VCaP (cell line): ENCODE results near the gene FZR1.

Experiments used
- H3K27ac ChIP-seq: fragments of 450-650 bp; 2 replicates; pipeline ENCODE4 v1.5.1; 2017
- CTCF ChIP-seq: fragments of 450-650 bp; conservative IDR thresholded peaks from 2 replicates; pipeline ENCODE4 v1.5.1; 2017; ENCODE audit warnings: mild to moderate bottlenecking, moderate library complexity

FZR1 gene

DNA sequence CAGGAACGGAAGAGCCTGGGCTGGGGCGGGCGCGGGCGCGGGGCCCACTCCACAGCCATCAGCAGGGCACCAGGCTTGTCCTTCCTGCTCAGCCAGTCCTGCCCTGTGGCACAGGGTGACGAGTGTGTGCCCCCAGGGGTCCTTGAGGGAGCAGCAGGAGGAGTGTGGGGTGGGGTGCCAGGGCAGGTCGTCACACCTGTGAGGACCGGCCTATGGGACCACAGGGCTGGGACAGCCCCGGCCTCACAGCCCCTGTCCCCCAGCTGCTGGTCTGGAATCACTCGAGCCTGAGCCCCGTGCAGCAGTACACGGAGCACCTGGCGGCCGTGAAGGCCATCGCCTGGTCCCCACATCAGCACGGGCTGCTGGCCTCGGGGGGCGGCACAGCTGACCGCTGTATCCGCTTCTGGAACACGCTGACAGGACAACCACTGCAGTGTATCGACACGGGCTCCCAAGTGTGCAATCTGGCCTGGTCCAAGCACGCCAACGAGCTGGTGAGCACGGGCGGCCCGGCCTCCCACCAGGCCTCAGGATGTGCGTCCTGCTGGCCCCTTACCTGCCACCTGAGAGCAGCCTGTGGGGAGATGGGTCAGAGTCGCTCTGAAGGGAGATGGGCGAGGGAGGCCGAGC lies 26.2 kb downstream of the FZR1 start:
- no peak for TF ChIP-seq CTCF
- H3K27ac ChIP-seq: no peak overlapping the region

DNA sequence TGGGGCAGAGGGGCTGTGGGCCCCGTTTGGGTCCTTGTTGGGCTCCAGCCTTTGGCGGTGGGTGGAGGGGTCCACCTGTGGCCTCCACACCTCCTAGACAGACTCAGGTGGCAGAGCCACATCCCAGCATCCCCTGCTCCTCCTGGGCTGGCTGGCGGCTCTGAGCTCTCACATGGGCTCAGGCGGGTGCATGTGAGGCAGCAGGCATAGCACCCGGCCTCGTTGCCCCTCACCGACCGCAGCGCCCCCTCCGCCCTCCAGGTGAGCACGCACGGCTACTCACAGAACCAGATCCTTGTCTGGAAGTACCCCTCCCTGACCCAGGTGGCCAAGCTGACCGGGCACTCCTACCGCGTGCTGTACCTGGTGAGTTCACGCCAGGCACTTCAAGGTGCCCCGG lies 26.9 kb downstream of the FZR1 start:
- TF ChIP-seq CTCF: no peak
- no peak overlapping the region for H3K27ac ChIP-seq

DNA sequence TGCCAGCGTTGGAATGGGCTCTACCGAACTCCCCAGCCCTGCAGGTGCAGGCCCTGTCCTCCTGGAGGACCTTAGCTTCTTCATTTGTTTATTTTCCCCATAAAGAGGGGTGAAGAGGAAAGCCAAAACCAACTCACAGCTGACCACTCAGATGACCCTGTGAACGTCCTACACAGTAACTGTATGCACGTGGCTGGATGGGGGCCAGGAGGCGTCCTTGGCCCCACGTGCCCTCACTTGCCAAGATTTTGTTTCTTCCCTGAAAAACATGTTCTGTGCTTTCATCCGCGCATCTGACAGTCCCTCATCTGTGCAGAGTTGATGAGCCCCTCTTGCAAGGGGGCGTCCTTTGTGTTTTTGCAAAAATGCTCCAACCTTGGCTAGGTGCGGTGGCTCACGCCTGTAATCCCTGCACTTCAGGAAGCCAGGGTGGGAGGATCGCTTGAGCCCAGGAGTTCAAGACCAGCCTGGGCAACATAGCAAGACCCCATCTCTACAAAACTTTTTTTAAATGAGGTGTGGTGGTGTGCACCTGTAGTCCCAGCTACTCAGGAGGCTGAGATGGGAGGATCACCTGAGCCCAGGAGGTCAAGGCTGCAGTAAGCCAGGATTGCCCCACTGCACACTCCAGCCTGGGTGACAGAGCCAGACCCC lies 27.6 kb downstream of the FZR1 start:
- H3K27ac ChIP-seq: no peak overlapping the region
- TF ChIP-seq CTCF: no peak

DNA sequence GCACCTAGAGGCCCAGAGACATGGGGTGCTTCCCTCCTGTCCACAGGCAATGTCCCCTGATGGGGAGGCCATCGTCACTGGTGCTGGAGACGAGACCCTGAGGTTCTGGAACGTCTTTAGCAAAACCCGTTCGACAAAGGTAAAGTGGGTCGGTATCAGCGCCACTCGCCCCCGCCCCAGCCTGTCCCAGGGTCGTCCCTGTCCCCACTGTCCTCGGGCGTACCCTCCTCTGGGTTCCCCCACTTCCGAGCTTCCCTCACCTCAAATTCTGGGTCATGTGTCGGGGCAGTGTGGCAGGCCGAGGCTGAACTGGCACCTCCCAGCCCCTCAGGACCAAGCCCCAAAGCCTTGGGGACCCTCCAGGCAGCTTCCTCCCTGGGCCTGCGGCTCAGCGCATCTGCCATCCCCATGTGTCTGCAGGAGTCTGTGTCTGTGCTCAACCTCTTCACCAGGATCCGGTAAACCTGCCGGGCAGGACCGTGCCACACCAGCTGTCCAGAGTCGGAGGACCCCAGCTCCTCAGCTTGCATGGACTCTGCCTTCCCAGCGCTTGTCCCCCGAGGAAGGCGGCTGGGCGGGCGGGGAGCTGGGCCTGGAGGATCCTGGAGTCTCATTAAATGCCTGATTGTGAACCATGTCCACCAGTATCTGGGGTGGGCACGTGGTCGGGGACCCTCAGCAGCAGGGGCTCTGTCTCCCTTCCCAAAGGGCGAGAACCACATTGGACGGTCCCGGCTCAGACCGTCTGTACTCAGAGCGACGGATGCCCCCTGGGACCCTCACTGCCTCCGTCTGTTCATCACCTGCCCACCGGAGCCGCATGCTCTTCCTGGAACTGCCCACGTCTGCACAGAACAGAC lies 28.5 kb downstream of the FZR1 start:
- TF ChIP-seq CTCF: no peak

DNA sequence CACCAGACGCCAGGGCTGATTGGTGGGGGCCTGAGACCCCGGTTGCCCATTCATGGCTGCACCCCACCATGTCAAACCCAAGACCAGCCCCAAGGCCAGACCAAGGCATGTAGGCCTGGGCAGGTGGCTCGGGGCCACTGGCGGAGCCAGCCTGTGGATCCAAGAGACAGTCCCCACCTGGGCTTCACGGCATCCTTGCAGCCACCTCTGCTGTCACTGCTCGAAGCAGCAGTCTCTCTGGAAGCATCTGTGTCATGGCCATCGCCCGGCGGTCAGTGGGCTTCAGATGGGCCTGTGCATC lies 29.1 kb downstream of the FZR1 start:
- TF ChIP-seq CTCF: no peak
- H3K27ac ChIP-seq: no peak overlapping the region

More for the DNA sequence above, 28.5 kb downstream of the FZR1 start:
- H3K27ac ChIP-seq: no peak overlapping the region

- no peak for TF ChIP-seq CTCF
- H3K27ac ChIP-seq: no peak overlapping the region
These were observed 29.5 kb downstream of the FZR1 start for GRCh38 chr19:3535563-3535965.

DNA sequence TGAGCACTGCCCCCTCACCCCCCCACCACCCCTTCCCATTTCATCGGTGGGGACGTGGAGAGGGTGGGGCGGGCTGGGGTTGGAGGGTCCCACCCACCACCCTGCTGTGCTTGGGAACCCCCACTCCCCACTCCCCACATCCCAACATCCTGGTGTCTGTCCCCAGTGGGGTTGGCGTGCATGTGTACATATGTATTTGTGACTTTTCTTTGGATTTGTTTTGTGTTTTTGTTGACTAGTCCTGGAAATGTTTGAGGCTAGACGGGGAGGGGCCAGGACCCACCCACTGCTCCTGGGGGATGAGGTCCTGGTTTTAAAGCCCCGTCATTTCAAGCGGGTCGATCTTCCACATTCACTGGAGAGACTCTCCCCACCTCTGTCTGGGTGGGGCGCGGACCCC lies 29.9 kb downstream of the FZR1 start:
- H3K27ac ChIP-seq: no peak overlapping the region
- TF ChIP-seq CTCF: no peak
